ENCODE results near the gene FUT6.
A peak's percentile ranks its signal among the peaks of the same experiment; 100 is the strongest.
"Not testable (repeated sequence)": the region's sequence is repeated elsewhere in the genome, so short reads cannot be mapped to it uniquely, and the experiment has no call there.

FUT6 gene

GRCh38 chr19:5857203-5858081 lies 17.9 kb upstream of the FUT6 start:
- no peak for DNase-seq

GRCh38 chr19:5855151-5855550 lies 15.6 kb upstream of the FUT6 start:
- not testable (repeated sequence) for DNase-seq

- DNase-seq = not testable (repeated sequence)
Measured at GRCh38 chr19:5854121-5854520, 14.6 kb upstream of the FUT6 start.

GRCh38 chr19:5851302-5851701 lies 11.8 kb upstream of the FUT6 start, which contains the start of gene FUT3:
FUT3 (minus strand) TSS chr19:5851449.
- DNase-seq = peak; percentile 17

- no peak for DNase-seq
Measured at GRCh38 chr19:5850743-5851293, 11.3 kb upstream of the FUT6 start.

- DNase-seq = no peak
Measured at GRCh38 chr19:5850189-5850588, 10.7 kb upstream of the FUT6 start.

GRCh38 chr19:5848621-5849020 lies 9.1 kb upstream of the FUT6 start:
- not testable (repeated sequence) for DNase-seq

GRCh38 chr19:5847846-5848245 lies 8.3 kb upstream of the FUT6 start:
- DNase-seq = not testable (repeated sequence)

GRCh38 chr19:5844456-5845433 lies 5.2 kb upstream of the FUT6 start:
- no peak for DNase-seq

- no peak for DNase-seq
Measured at GRCh38 chr19:5843295-5843927, 3.9 kb upstream of the FUT6 start.

GRCh38 chr19:5841735-5842111 lies 2.2 kb upstream of the FUT6 start:
- not testable (repeated sequence) for DNase-seq

GRCh38 chr19:5838353-5839064 lies 993 bp downstream of the FUT6 start:
- no peak for DNase-seq

- DNase-seq = no peak
Measured at GRCh38 chr19:5837761-5838352, 1.6 kb downstream of the FUT6 start.

- no peak for DNase-seq
Measured at GRCh38 chr19:5832527-5833216, 6.8 kb downstream of the FUT6 start.

- DNase-seq = no peak
Measured at GRCh38 chr19:5832061-5832460, 7.4 kb downstream of the FUT6 start.

- DNase-seq = no peak
Measured at GRCh38 chr19:5831159-5831558, 8.3 kb downstream of the FUT6 start.

GRCh38 chr19:5829567-5830310 lies 9.8 kb downstream of the FUT6 start:
- no peak for DNase-seq

- peak; percentile 67 for DNase-seq
Measured at GRCh38 chr19:5828661-5829566, 10.6 kb downstream of the FUT6 start.

Data from NCI-H510A (cell line).